Ascending aorta (tissue), 2 donors: ENCODE measurements around the gene NDUFV3. TPM values are rescaled to one million over a fixed set of nuclear protein-coding genes. Genes with fewer than 3 reads are reported as not detected.

ENCODE experiments used
- DNase-seq, 2 donors: peaks; one replicate each; pipeline ENCODE4 v3.0.0-alpha.2; 2019; ENCODE audit warnings: low spot score in 2 of 2
- H3K27ac ChIP-seq, 2 donors: fragments of 200-600 bp; sonication (generic); one replicate each; pipeline ENCODE4 v1.5.1; 2016 to 2017; ENCODE audit warnings: mild to moderate bottlenecking in 1 of 2
- H3K27me3 ChIP-seq: fragments of 200-600 bp; sonication (generic); one replicate; pipeline ENCODE4 v1.5.1; 2017
- H3K36me3 ChIP-seq, 2 donors: fragments of 200-600 bp; sonication (generic); one replicate each; pipeline ENCODE4 v1.5.1; 2016
- H3K4me1 ChIP-seq, 2 donors: fragments of 200-600 bp; sonication (generic); one replicate each; pipeline ENCODE4 v1.5.1; 2016 to 2017; ENCODE audit warnings: mild to moderate bottlenecking in 1 of 2
- H3K4me3 ChIP-seq, 2 donors: fragments of 200-600 bp; sonication (generic); one replicate each; pipeline ENCODE4 v1.5.1; 2016 to 2017; ENCODE audit warnings: mild to moderate bottlenecking in 1 of 2
- H3K9me3 ChIP-seq, 2 donors: fragments of 200-600 bp; sonication (generic); one replicate each; pipeline ENCODE4 v1.5.1; 2016
- intact Hi-C: fragments of 100-400 bp; cut with DNase I; formaldehyde crosslinking; loops from one replicate; pipeline ENCODE4 v1.15.1; 2023
- total RNA-seq: library from RNA; depleted of rRNA; stranded (reverse); fragments of >200 nt; gene quantifications from one replicate; pipeline ENCODE4 v1.1.0, GENCODE V29; 2016
- TF ChIP-seq, protein P1 (sequence below), 3 experiments: fragments of 200-600 bp in 2 of 3; fragments of 450-650 bp in 1 of 3; sonication (generic) in 2 of 3; IDR thresholded peaks; one replicate each; pipeline ENCODE4 v1.5.1; 2016 to 2019; ENCODE audit warnings: antibody characterized with exemption in 3 of 3, mild to moderate bottlenecking in 1 of 3, moderate library complexity in 1 of 3

Gene NDUFV3
- total RNA-seq, 1 donor from 2014 or later = 60.7 TPM

DNA sequence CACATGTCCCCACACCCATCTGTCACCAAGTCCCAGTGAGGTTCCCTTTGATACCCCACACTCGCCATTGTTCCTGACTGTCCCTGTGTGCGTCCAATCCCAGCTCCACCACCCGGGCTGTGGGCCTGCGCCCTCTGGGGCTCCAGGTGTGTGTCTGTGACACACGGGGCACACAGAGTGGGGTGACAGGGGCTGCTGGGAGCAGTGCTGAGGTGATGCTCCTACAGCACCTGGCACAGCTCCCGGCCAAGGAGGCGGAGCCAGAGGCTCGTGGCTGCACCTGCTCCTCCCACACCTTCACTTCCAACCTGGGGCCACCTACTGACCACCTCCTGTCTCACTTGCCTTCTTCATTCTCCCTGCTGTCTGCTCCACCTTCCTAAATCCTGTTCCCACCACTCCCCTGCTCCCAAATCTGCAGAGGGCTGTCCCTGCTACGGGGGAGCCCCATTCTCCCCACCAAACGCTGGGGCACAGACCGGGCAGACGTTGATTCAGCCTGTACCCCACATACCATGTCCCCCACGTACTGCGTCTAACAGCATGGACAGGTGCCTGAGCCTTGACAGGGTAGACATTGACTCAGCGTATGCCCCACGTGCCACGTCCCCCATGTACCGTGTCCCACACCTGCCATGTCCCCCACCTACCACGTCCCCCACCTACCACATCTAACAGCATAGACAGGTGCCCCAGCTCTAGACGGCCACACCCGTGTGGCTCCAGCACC, 30.2 kb upstream of the NDUFV3 start:
- TF ChIP-seq, protein P1, sequence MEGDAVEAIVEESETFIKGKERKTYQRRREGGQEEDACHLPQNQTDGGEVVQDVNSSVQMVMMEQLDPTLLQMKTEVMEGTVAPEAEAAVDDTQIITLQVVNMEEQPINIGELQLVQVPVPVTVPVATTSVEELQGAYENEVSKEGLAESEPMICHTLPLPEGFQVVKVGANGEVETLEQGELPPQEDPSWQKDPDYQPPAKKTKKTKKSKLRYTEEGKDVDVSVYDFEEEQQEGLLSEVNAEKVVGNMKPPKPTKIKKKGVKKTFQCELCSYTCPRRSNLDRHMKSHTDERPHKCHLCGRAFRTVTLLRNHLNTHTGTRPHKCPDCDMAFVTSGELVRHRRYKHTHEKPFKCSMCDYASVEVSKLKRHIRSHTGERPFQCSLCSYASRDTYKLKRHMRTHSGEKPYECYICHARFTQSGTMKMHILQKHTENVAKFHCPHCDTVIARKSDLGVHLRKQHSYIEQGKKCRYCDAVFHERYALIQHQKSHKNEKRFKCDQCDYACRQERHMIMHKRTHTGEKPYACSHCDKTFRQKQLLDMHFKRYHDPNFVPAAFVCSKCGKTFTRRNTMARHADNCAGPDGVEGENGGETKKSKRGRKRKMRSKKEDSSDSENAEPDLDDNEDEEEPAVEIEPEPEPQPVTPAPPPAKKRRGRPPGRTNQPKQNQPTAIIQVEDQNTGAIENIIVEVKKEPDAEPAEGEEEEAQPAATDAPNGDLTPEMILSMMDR (IDR thresholded peaks at IDR 0.05) = no peak
- Histone ChIP-seq H3K27ac (no peak overlapping the region), H3K4me1 (no peaks in the 10 kb centered on the region), H3K9me3 (no peaks in the 10 kb centered on the region), H3K4me3 (no peak overlapping the region), H3K27me3 (no peaks in the 10 kb centered on the region), H3K36me3 (peaks cover 36 to 54% of the 10 kb centered on the region in 2 donors)
- intact Hi-C loops = no loop called here
- DNase-seq = no peak

DNA sequence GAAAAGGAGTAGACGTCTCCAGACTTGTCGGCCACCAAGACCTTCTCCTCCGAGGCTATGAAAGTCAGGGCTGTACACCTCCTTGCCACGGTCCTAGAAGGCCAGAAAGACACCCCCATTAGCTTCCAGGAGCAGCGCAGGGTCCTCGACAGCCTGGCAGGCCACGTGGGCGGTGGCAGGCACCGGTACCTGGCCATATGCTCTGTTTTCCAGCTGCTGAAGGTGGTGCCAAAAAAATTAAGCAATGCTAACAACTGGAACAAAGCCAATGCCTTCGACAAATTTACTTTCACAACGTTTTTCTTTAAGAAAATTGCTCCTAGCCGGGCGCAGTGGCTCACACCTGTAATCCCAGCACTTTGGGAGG, 29.6 kb upstream of the NDUFV3 start:
- no peaks in the 10 kb centered on the region for H3K27me3 ChIP-seq
- no peak overlapping the region for H3K27ac ChIP-seq
- H3K9me3 ChIP-seq = no peaks in the 10 kb centered on the region
- no peak for DNase-seq
- intact Hi-C loops = no loop called here
- TF ChIP-seq, protein P1 (IDR thresholded peaks at IDR 0.05) = no peak
- no peak overlapping the region for H3K4me3 ChIP-seq
- no peaks in the 10 kb centered on the region for H3K4me1 ChIP-seq
- peaks cover 40 to 54% of the 10 kb centered on the region in 2 donors for H3K36me3 ChIP-seq

DNA sequence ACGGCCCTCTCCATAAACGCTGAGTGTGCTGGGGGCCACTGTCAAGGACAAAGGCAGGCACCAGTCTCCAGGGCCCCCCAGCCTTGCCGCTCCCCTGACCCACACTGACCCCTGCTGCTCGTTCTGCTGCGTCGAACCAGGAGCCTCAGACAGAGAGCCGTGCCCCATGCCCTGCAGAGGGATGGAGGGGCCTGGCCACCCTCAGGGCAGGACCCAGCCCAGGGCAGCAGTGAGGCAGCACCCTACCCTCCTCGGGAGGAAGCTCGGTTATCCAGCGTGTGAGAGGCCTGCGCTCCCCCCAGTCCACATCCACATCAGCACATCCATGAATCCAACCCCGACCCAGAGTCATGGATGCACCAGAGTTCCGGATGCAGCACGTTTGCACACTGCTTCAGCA, 28.8 kb upstream of the NDUFV3 start:
- TF ChIP-seq, protein P1 (IDR thresholded peaks at IDR 0.05) = no peak
- no peaks in the 10 kb centered on the region for H3K9me3 ChIP-seq
- H3K4me1 ChIP-seq = no peaks in the 10 kb centered on the region
- no peak overlapping the region for H3K4me3 ChIP-seq
- H3K36me3 ChIP-seq = peaks cover 38 to 51% of the 10 kb centered on the region in 2 donors
- no peak overlapping the region for H3K27ac ChIP-seq
- no peak for DNase-seq
- intact Hi-C loops = no loop called here
- no peaks in the 10 kb centered on the region for H3K27me3 ChIP-seq

DNA sequence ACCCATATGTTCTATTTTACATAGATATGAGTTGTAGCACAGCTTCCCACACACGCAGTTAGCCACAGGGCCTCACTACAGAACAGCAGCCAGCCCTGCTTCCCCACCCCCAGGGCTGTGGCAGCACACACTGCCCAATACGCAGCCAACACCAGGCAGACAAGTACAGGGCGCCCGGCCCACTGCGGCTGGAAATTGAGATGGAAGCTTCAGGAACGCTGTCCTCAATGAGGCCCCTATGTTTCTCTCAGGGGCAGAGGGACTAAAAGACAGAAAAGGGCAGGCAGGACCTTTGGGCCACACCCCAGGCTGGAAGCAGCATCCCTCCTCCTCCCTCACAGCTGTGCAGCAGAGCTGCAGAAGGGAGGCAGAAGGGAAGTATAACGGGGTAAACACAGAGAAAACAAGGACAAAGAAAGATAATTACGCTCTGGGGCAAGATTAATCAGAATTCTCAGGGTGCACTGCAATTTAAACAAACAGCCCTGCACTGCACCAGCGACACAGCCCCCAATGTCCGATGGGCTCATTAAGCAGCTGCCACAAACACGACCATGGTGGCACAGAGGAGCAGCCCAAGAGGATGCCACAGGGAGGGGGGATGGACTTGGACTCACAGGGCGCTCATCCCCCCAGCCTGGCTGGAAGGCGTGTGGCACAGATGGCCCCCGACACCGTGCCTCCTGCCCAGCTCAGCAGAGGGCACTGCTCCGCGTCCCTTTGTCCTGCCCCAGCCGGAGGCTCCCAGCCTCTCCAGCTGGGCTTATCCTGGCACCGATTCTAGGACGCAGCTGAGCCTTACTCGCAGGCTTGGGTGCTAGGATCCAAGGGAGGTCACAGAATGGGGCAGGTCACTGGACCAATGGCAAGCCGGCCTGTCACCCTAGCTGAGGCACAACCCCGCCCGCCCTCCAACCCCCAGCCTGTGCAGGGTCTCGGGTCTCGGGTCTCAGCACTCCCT, 28.0 kb upstream of the NDUFV3 start:
- DNase-seq = no peak
- Histone ChIP-seq H3K9me3 (no peaks in the 10 kb centered on the region), H3K4me1 (no peaks in the 10 kb centered on the region), H3K27me3 (no peaks in the 10 kb centered on the region), H3K27ac (no peak overlapping the region), H3K36me3 (peaks cover 31 to 49% of the 10 kb centered on the region in 2 donors), H3K4me3 (no peak overlapping the region)
- TF ChIP-seq, protein P1 (IDR thresholded peaks at IDR 0.05) = no peak
- intact Hi-C loops = no loop called here

DNA sequence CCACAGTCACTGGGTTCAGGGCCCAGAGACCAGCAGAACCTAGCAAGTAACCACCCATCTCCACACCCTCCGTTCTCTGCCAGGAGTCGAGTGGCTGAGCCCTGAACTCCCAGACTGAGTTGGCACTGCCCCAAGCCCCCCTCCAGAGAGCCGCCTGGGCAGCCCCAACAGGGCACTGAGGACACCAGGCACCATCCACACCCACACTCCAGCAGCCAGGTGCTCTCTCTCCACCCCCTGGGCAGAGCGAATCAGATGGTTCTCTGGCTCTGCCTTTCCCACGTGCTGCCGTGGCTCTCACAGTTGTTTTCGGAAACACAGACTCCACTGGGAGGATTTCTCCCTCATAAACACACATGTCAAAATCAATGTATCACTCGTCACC, 27.3 kb upstream of the NDUFV3 start:
- intact Hi-C loops = no loop called here
- Histone ChIP-seq H3K36me3 (peaks cover 25 to 43% of the 10 kb centered on the region in 2 donors), H3K4me3 (no peak overlapping the region), H3K9me3 (no peaks in the 10 kb centered on the region), H3K27me3 (no peaks in the 10 kb centered on the region), H3K27ac (no peak overlapping the region), H3K4me1 (no peaks in the 10 kb centered on the region)
- DNase-seq = no peak
- TF ChIP-seq, protein P1 (IDR thresholded peaks at IDR 0.05) = no peak
